IPS-18a (cell line): Measurements from ENCODE around the gene ARF4.
A peak's percentile ranks its signal among the peaks of the same experiment; 100 is the strongest.

Source experiments
- H3K27ac ChIP-seq: one replicate; pipeline ENCODE4 v1.5.1; 2013; ENCODE audit warnings: low read length
- H3K27me3 ChIP-seq: one replicate; pipeline ENCODE4 v1.6.1; 2013; ENCODE audit warnings: mild to moderate bottlenecking, low read length; ENCODE audit not compliant: control insufficient read depth, insufficient read depth
- H3K36me3 ChIP-seq: one replicate; pipeline ENCODE4 v1.6.1; 2013; ENCODE audit warnings: low read depth, low read length; ENCODE audit not compliant: control insufficient read depth
- H3K4me1 ChIP-seq: one replicate; pipeline ENCODE4 v1.6.1; 2013; ENCODE audit warnings: low read depth, low read length; ENCODE audit not compliant: control insufficient read depth
- H3K4me3 ChIP-seq: one replicate; pipeline ENCODE4 v1.5.1; 2013; ENCODE audit warnings: low read length
- H3K9ac ChIP-seq: one replicate; pipeline ENCODE4 v1.6.1; 2013; ENCODE audit warnings: mild to moderate bottlenecking, low read length, moderate library complexity
- H3K9me3 ChIP-seq: one replicate; pipeline ENCODE4 v1.6.1; 2013; ENCODE audit warnings: low read depth, low read length; ENCODE audit not compliant: control insufficient read depth

Gene ARF4

DNA sequence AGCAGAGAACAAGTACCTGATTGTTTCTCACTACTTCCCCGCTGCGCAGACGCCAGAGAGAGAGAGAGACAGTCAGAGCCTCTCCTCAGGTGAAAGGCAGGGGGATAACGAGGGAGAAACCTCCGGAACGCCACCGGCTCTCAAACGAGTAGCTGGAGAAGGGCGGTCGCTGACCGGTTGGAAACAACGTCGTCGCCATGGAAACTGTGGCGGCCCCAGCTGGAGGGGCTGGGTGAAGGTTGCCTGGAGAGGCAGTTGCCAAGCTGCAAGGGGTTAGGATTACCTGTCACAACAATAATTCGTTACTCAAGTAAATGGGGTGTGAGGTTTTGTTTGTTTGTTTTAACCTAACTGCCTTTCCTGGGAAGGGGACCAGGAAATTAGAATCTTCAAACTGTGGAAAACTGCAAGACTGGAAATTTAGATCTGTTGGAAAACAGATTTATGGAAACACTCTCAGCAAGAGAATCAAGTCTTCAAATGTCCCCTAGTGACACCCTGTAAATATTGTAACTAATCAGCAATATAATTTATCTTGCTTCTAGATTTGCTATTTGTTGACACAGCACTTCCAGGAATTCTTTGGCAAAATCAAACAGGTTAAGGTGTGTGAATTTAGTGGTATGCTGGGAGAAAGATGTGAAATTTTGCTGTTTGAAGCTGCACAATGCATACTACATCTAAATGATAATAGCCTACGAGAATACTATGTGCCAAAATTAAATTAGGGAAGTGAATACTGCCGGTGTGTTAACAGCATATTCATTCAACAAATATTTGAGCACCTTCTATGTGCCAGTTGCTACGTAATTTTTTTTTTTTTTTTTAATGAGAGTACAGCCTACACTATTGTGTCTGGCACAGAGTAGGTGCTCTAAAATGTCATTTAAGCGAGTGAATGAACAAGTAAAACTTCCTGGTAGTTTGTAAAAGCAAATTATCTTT, 52.7 kb downstream of the ARF4 start, which contains the start of gene DNAH12:
DNAH12 (minus strand) TSS at position 164 of the 945 bp plus-strand sequence. CDS start 1,474 bp downstream, outside the sequence.
- H3K4me3 ChIP-seq = peak within 1 kb of the TSS; percentile 39
- H3K27me3 ChIP-seq = no peaks in the 10 kb centered on the region

GRCh38 chr3:57538465-57538864, 58.7 kb downstream of the ARF4 start:
- H3K36me3 ChIP-seq = no peaks in the 10 kb centered on the region
- H3K9ac ChIP-seq = no peak overlapping the region
- no peaks in the 10 kb centered on the region for H3K27me3 ChIP-seq
- no peak overlapping the region for H3K27ac ChIP-seq
- H3K4me1 ChIP-seq = no peaks in the 10 kb centered on the region
- no peak overlapping the region for H3K4me3 ChIP-seq
- no peaks in the 10 kb centered on the region for H3K9me3 ChIP-seq

More for the DNA sequence above, 52.7 kb downstream of the ARF4 start, which contains the start of gene DNAH12:
- Histone ChIP-seq H3K27ac (peak within 1 kb of the TSS; percentile 75), H3K4me1 (peaks cover 6% of the 10 kb centered on the region), H3K9me3 (no peaks in the 10 kb centered on the region), H3K9ac (peak within 1 kb of the TSS; percentile 51), H3K36me3 (no peaks in the 10 kb centered on the region)

GRCh38 chr3:57530071-57530608, 67.0 kb downstream of the ARF4 start:
- no peaks in the 10 kb centered on the region for H3K9me3 ChIP-seq
- H3K36me3 ChIP-seq = no peaks in the 10 kb centered on the region
- H3K4me1 ChIP-seq = no peaks in the 10 kb centered on the region
- no peak overlapping the region for H3K27ac ChIP-seq
- H3K9ac ChIP-seq = no peak overlapping the region
- no peak overlapping the region for H3K4me3 ChIP-seq
- no peaks in the 10 kb centered on the region for H3K27me3 ChIP-seq
